Uterus (tissue), 2 donors: Measurements from ENCODE around the gene CRNKL1.

ENCODE experiments used
- CTCF ChIP-seq, 4 experiments: fragments of 200-600 bp in 2 of 4; fragments of 450-650 bp in 2 of 4; sonication (generic) in 2 of 4; IDR thresholded peaks; one replicate each; pipeline ENCODE4 v1.5.1; 2016 to 2019; ENCODE audit warnings: antibody characterized with exemption in 4 of 4, mild to moderate bottlenecking in 2 of 4, moderate library complexity in 1 of 4
- POLR2A ChIP-seq, 2 donors: fragments of 450-650 bp; IDR thresholded peaks; one replicate each; pipeline ENCODE4 v1.6.1; 2016; ENCODE audit warnings: antibody characterized with exemption in 2 of 2, mild to moderate bottlenecking in 1 of 2, moderate library complexity in 1 of 2

- no peak for TF ChIP-seq CTCF (IDR thresholded peaks at IDR 0.05)
- TF ChIP-seq POLR2A (IDR thresholded peaks at IDR 0.05) = no peak
Observed at GRCh38 chr20:20100881-20101280, 48.6 kb upstream of the CRNKL1 start.
